NCI-H774 (cell line): Measurements from ENCODE around the gene GABRG2.
"Not testable (repeated sequence)": the region's sequence is repeated elsewhere in the genome, so short reads cannot be mapped to it uniquely, and the experiment has no call there.

ENCODE experiments used
- DNase-seq: peaks from one replicate; lab custom pipeline; 2025; lab: John Stamatoyannopoulos, UW

GABRG2 gene

GRCh38 chr5:162067655-162068411 is at the start of gene GABRG2:
TSS of gene GABRG2 (plus strand) at chr5:162067773. CDS start at chr5:162068000, 227 bp downstream.
- DNase-seq, result no peak

- DNase-seq, result no peak
Measured at GRCh38 chr5:162025312-162025711, 42.3 kb upstream of the GABRG2 start.

- peak; percentile 42 for DNase-seq
Measured at GRCh38 chr5:162026803-162027202, 40.8 kb upstream of the GABRG2 start.

GRCh38 chr5:162037431-162037830 is 30.1 kb upstream of the GABRG2 start:
- no peak for DNase-seq

DNA sequence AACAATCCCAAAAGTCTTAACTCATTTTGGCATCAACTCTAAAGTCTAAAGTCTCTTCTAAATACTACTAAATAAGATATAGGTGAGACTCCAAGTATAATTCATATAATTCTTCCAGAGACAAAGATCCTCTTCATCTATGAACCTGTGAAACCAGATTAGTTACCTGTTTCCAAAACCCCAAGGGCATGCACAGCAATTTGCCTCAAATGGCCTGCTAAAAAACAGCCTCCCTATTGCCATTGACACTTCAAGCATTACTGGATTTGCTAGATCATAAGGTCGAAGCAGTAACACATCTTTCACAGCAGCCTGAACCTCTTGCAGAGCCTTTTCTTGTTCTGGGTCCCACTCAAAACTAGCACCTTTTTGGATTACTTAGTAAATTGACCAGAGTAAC is 20.3 kb upstream of the GABRG2 start:
- no peak for DNase-seq

DNA sequence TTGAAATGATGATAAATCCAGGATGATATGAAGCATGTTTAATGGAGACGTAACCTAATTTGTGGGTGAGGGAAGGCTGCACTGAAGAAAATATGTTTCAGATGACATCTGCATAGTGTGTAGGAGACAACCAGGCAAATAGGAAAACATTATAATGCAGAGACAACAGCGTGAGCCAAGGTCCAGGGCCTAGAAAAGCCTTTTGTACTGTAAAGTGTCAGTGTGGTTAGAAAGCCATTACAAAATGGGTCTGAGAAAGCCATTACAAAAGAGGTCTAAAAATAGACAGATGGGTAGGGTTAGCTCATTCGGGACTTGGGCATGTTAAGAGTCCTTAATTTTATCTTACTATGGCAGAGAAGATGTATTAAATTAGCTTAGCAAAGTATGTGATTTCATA is 14.9 kb upstream of the GABRG2 start:
- no peak for DNase-seq

- DNase-seq, result not testable (repeated sequence)
Measured at GRCh38 chr5:162055095-162055494, 12.5 kb upstream of the GABRG2 start.

DNA sequence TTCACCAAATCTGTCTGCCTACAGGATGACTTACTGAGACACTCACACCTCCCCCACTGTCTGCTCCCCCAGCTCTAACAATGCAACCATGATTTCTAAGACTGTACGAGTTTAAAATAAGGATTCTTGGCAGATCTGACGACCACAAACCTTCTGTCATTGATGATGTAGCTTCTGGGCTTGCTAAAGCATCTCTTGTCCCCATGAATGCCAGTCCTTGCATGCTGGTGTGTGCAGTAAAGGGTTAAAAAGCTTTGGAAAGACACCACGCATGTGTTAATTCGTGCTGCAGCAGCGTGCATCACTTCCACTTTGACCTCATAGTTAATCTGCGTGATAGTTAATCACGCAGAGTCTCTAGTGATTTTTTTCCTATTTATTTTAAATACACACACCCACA is 411 bp upstream of the GABRG2 start:
- DNase-seq, result no peak

- no peak for DNase-seq
Measured at GRCh38 chr5:162068412-162068811, 839 bp downstream of the GABRG2 start.

- no peak for DNase-seq
Measured at GRCh38 chr5:162068936-162069335, 1.4 kb downstream of the GABRG2 start.

DNA sequence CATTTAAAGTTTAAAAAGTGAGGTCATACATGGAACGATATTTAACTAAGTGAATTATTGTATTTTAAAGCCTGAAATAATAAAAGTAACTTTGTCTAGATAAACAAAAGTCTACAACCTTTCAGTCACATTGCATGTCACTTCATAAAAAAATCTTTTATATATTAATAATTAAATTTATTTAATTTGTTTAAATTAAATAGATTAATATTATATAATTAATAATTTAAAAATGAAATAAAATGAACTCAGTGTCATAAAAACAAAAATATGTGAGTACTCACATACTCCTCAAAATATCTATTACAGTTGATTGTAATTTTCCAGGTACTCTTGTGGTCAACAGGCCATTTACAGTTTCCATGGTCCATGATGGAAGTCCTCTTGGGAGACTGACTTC is 11.2 kb downstream of the GABRG2 start:
- DNase-seq, result no peak

GRCh38 chr5:162091336-162091735 is 23.8 kb downstream of the GABRG2 start:
- DNase-seq, result no peak

DNA sequence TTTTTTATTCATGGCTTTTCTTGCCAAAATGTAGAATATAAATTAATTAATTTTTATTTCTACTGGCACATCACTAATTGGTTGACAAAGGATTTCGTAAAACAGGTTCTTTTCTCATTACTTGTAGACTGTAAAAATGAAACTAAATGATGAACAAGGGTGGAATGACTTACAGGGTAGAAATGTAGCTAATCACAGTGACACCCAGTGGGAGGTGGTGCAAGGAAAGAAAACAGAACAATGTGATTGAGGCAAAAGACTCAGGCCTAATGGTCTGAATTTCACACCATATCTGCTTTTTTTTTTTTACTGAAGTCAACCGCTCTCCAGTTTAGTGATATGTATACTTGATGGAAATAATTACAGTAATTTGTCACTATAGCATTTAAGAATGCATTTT is 28.9 kb downstream of the GABRG2 start:
- DNase-seq, result no peak

GRCh38 chr5:162107591-162107990 is 40.0 kb downstream of the GABRG2 start:
- DNase-seq, result no peak

- no peak for DNase-seq
Measured at GRCh38 chr5:162119801-162120200, 52.2 kb downstream of the GABRG2 start.

DNA sequence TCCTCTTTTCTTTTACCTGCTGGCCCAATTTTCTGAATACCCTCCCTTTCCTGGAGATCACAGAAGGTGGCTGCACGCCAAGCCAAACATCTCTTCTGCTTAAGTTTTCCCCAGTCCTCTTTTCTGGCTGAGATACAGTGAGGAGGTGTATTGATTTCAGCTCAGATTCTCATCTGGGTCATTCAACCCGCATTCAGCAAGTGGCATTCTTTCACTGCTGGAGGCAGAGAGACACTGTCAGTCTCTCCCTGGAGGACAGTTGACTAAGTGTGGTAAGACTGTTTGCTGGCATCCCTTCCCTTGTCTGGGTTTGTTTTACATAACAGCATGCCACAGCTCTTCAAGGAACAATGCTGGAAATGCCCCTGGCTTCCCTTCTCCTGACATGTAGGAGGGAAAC is 60.5 kb downstream of the GABRG2 start:
- no peak for DNase-seq

GRCh38 chr5:162132348-162132747 is 64.8 kb downstream of the GABRG2 start:
- DNase-seq, result no peak

GRCh38 chr5:162139190-162139589 is 71.6 kb downstream of the GABRG2 start:
- DNase-seq, result no peak

GRCh38 chr5:162154242-162154641 is 86.7 kb downstream of the GABRG2 start:
- no peak for DNase-seq

GRCh38 chr5:162160401-162160800 is 92.8 kb downstream of the GABRG2 start:
- DNase-seq, result no peak

DNA sequence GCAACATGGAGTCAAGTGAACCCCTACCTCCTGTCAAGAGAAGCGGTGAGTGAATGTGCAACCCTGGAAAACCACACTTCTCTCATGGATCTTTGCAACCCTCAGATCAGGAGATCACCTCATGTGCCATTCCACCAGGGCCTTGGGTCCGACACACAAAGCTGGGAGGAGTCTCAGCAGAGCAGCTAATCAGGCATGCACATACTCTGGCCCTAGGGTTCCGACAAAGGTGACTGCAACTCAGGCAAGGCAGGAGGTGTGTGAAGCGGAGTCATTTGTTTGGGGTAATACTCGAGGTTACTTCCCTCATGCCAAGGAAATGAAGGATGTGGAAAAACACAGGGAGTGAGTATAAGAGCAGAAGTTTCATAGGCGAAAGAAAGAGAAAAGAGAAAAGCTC is 96.1 kb downstream of the GABRG2 start:
- no peak for DNase-seq

- DNase-seq, result no peak
Measured at GRCh38 chr5:162174358-162174974, 106.9 kb downstream of the GABRG2 start.

- DNase-seq, result no peak
Measured at GRCh38 chr5:162187371-162187770, 119.8 kb downstream of the GABRG2 start.

- no peak for DNase-seq
Measured at GRCh38 chr5:162189719-162190118, 122.1 kb downstream of the GABRG2 start.
